Chondrocyte (in vitro differentiated cells): ENCODE measurements around the gene TRPC1. TPM values are rescaled to one million over a fixed set of nuclear protein-coding genes. Genes with fewer than 3 reads are reported as not detected.
"Not testable (repeated sequence)": the region's sequence is repeated elsewhere in the genome, so short reads cannot be mapped to it uniquely, and the experiment has no call there.

ENCODE experiments used
- DNase-seq: peaks from one replicate; pipeline ENCODE4 v3.0.0; 2021; ENCODE audit warnings: mixed read lengths, low spot score
- H3K27ac Mint-ChIP-seq: one replicate; pipeline ENCODE4 v1.8.0; 2021; ENCODE audit warnings: mild to moderate bottlenecking, moderate library complexity, mixed read lengths; ENCODE audit not compliant: unreplicated experiment
- H3K27me3 Mint-ChIP-seq: 2 replicates; pipeline ENCODE4 v1.8.0; 2021; ENCODE audit warnings: low read depth, mixed read lengths
- H3K36me3 Mint-ChIP-seq: 2 replicates; pipeline ENCODE4 v1.8.0; 2021; ENCODE audit warnings: low read depth, mixed read lengths
- H3K4me1 Mint-ChIP-seq: 2 replicates; pipeline ENCODE4 v1.8.0; 2021; ENCODE audit warnings: low read depth, mild to moderate bottlenecking, mixed read lengths
- H3K4me3 Mint-ChIP-seq: one replicate; pipeline ENCODE4 v1.8.0; 2021; ENCODE audit warnings: mild to moderate bottlenecking, moderate library complexity, mixed read lengths; ENCODE audit not compliant: unreplicated experiment
- H3K9me3 Mint-ChIP-seq: 2 replicates; pipeline ENCODE4 v1.8.0; 2021; ENCODE audit warnings: low read depth, mixed read lengths
- total RNA-seq: library from RNA; stranded (reverse); gene quantifications from 3 replicates; pipeline ENCODE4 v1.2.1, GENCODE V29; 2021
- TF ChIP-seq, protein P1 (sequence below): fragments of 200-600 bp; sonication (generic); IDR thresholded peaks from 2 replicates; pipeline ENCODE4 v1.5.0; 2021; ENCODE audit warnings: antibody characterized with exemption, mild to moderate bottlenecking, moderate library complexity

TRPC1 gene
- total RNA-seq, 1 donor from 2014 or later = 15.1 TPM

GRCh38 chr3:142732066-142732465 is 8.2 kb downstream of the TRPC1 start:
- Mint-ChIP-seq H3K27ac (no peak overlapping the region), H3K4me1 (peaks cover 8% of the 10 kb centered on the region), H3K36me3 (no peaks in the 10 kb centered on the region), H3K27me3 (no peaks in the 10 kb centered on the region), H3K9me3 (no peaks in the 10 kb centered on the region), H3K4me3 (no peak overlapping the region)
- TF ChIP-seq, protein P1, sequence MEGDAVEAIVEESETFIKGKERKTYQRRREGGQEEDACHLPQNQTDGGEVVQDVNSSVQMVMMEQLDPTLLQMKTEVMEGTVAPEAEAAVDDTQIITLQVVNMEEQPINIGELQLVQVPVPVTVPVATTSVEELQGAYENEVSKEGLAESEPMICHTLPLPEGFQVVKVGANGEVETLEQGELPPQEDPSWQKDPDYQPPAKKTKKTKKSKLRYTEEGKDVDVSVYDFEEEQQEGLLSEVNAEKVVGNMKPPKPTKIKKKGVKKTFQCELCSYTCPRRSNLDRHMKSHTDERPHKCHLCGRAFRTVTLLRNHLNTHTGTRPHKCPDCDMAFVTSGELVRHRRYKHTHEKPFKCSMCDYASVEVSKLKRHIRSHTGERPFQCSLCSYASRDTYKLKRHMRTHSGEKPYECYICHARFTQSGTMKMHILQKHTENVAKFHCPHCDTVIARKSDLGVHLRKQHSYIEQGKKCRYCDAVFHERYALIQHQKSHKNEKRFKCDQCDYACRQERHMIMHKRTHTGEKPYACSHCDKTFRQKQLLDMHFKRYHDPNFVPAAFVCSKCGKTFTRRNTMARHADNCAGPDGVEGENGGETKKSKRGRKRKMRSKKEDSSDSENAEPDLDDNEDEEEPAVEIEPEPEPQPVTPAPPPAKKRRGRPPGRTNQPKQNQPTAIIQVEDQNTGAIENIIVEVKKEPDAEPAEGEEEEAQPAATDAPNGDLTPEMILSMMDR = no peak
- DNase-seq = no peak

DNA sequence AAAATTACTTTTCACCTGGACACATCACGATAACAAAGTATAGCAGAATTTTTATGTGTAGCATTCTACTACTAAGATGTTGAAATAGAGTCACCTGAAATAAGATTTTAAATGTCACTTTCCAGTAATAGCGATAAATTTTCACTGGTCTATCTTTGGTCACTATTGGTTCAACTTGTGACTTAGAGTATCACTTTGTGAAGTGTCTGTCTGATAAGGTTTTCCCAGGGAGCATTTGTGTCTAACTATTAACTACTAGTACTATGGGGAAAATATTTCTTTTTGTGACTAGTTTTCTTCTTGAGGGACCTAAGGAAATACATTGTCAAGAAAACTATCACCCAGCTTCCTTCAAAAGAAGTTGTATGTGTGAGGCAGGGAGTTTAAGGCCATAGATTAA is 11.0 kb downstream of the TRPC1 start:
- TF ChIP-seq, protein P1 = no peak
- Mint-ChIP-seq H3K27ac (no peak overlapping the region), H3K27me3 (no peaks in the 10 kb centered on the region)

GRCh38 chr3:142735462-142735861 is 11.6 kb downstream of the TRPC1 start:
- Mint-ChIP-seq H3K36me3 (no peaks in the 10 kb centered on the region), H3K27ac (no peak overlapping the region), H3K9me3 (no peaks in the 10 kb centered on the region), H3K4me3 (no peak overlapping the region), H3K27me3 (no peaks in the 10 kb centered on the region), H3K4me1 (peaks cover 9% of the 10 kb centered on the region)
- TF ChIP-seq, protein P1 = no peak
- DNase-seq = no peak

More for the DNA sequence above, 11.0 kb downstream of the TRPC1 start:
- peaks cover 9% of the 10 kb centered on the region for H3K4me1 Mint-ChIP-seq
- no peak overlapping the region for H3K4me3 Mint-ChIP-seq
- DNase-seq = no peak
- H3K36me3 Mint-ChIP-seq = no peaks in the 10 kb centered on the region
- no peaks in the 10 kb centered on the region for H3K9me3 Mint-ChIP-seq

- TF ChIP-seq, protein P1 = no peak
- H3K4me3 Mint-ChIP-seq = no peak overlapping the region
- no peak overlapping the region for H3K27ac Mint-ChIP-seq
- no peaks in the 10 kb centered on the region for H3K36me3 Mint-ChIP-seq
- no peaks in the 10 kb centered on the region for H3K27me3 Mint-ChIP-seq
- no peak for DNase-seq
- peaks cover 9% of the 10 kb centered on the region for H3K4me1 Mint-ChIP-seq
- H3K9me3 Mint-ChIP-seq = no peaks in the 10 kb centered on the region
Measured at GRCh38 chr3:142738396-142738795, 14.6 kb downstream of the TRPC1 start.

DNA sequence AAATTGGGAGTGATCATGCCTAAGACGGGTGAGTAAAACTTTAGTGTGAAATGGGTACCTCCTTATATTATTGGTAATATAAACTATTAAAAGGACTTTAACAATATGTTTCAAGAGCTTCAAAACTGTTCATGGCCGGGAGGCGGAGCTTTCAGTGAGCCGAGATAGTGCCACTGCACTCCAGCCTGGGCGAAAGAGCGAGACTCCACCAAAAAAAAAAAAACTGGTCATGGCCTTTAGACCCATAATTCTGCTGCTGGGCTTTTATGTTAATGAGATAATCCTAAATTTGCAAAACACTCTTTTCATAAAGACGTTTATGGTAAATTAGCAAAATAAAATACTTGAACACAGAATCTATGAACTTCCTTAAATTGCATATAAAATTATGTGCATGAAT is 22.8 kb downstream of the TRPC1 start:
- H3K4me3 Mint-ChIP-seq = no peak overlapping the region
- no peak overlapping the region for H3K27ac Mint-ChIP-seq
- H3K4me1 Mint-ChIP-seq = no peaks in the 10 kb centered on the region
- peaks cover 7% of the 10 kb centered on the region for H3K9me3 Mint-ChIP-seq
- H3K36me3 Mint-ChIP-seq = peaks cover 14% of the 10 kb centered on the region
- H3K27me3 Mint-ChIP-seq = no peaks in the 10 kb centered on the region
- DNase-seq = no peak
- TF ChIP-seq, protein P1 = no peak

- H3K27me3 Mint-ChIP-seq, DNase-seq, H3K27ac Mint-ChIP-seq, H3K9me3 Mint-ChIP-seq, H3K4me3 Mint-ChIP-seq, H3K4me1 Mint-ChIP-seq: not testable (repeated sequence)
- H3K36me3 Mint-ChIP-seq = peaks cover 17% of the 10 kb centered on the region
Measured at GRCh38 chr3:142750531-142750930, 26.7 kb downstream of the TRPC1 start.

DNA sequence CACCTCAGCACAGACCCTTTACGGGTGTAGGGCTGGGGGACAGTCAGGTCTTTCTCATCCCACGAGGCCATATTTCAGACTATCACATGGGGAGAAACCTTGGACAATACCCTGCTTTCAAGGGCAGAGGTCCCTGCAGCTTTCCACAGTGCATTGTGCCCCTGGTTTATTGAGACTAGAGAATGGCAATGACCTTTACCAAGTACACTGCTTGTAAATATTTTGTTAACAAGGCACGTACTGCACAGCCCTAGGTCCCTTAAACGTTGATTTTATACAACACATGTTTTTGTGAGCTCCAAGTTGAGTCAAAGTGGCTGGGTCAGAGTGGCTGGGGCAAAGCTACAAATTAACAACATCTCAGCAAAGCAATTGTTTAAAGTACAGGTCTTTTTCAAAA is 28.8 kb downstream of the TRPC1 start:
- not testable (repeated sequence) for H3K4me1 Mint-ChIP-seq, H3K27me3 Mint-ChIP-seq, H3K4me3 Mint-ChIP-seq, DNase-seq, H3K27ac Mint-ChIP-seq, H3K9me3 Mint-ChIP-seq
- H3K36me3 Mint-ChIP-seq = peaks cover 20% of the 10 kb centered on the region
